Upper lobe of right lung (tissue), 1 donor: ENCODE measurements around the gene SYT13. TPM values are rescaled to one million over a fixed set of nuclear protein-coding genes. Genes with fewer than 3 reads are reported as not detected.

Experiments used
- ATAC-seq: fragments of 200-7000 bp; cut with Tn5 transposase; one replicate; pipeline ENCODE4 v1.9.1; 2020; ENCODE audit warnings: mild to moderate bottlenecking, moderate library complexity
- DNase-seq: peaks from one replicate; pipeline ENCODE4 v3.0.0-alpha.2; 2020
- H3K27ac ChIP-seq: fragments of 200-600 bp; one replicate; pipeline ENCODE4 v1.8.0; 2022
- H3K27me3 ChIP-seq: fragments of 200-600 bp; one replicate; pipeline ENCODE4 v1.8.0; 2022; ENCODE audit warnings: mild to moderate bottlenecking
- H3K36me3 ChIP-seq: fragments of 200-600 bp; one replicate; pipeline ENCODE4 v1.8.0; 2022
- H3K4me1 ChIP-seq: fragments of 200-600 bp; one replicate; pipeline ENCODE4 v1.8.0; 2022
- H3K4me3 ChIP-seq: fragments of 200-600 bp; one replicate; pipeline ENCODE4 v1.8.0; 2022; ENCODE audit warnings: mild to moderate bottlenecking
- H3K9me3 ChIP-seq: fragments of 200-600 bp; one replicate; pipeline ENCODE4 v1.8.0; 2022
- intact Hi-C: fragments of 100-400 bp; cut with DNase I; formaldehyde crosslinking; loops from one replicate; pipeline ENCODE4 v1.11.0; 2022
- total RNA-seq: library from RNA; stranded (reverse); fragmentation: NEBNext Ultra II Directional; extraction: Animal tissue kit (Norgen Biotek cat#: 25700); gene quantifications from one replicate; pipeline ENCODE4 v1.2.1, GENCODE V29; 2021
- TF ChIP-seq, protein P1 (sequence below): fragments of 200-600 bp; IDR thresholded peaks from one replicate; pipeline ENCODE4 v1.8.0; 2022; ENCODE audit warnings: antibody characterized with exemption
- donor health status: DM: no; HTN: yes; CAD: no; lungs with severe emphysema.

Gene SYT13
- total RNA-seq, 1 donor from 2014 or later, result not detected

GRCh38 chr11:45224766-45225165 lies 61.4 kb downstream of the SYT13 start:
- Histone ChIP-seq H3K27ac (no peak overlapping the region), H3K36me3 (peaks cover 51% of the 10 kb centered on the region)

GRCh38 chr11:45223496-45223895 lies 62.6 kb downstream of the SYT13 start:
- Histone ChIP-seq H3K4me1 (no peaks in the 10 kb centered on the region), H3K36me3 (peaks cover 55% of the 10 kb centered on the region), H3K4me3 (no peak overlapping the region), H3K27me3 (no peaks in the 10 kb centered on the region), H3K27ac (no peak overlapping the region), H3K9me3 (no peaks in the 10 kb centered on the region)
- no peak for ATAC-seq
- DNase-seq, result no peak
- intact Hi-C loops, result no loop called here
- TF ChIP-seq, protein P1, sequence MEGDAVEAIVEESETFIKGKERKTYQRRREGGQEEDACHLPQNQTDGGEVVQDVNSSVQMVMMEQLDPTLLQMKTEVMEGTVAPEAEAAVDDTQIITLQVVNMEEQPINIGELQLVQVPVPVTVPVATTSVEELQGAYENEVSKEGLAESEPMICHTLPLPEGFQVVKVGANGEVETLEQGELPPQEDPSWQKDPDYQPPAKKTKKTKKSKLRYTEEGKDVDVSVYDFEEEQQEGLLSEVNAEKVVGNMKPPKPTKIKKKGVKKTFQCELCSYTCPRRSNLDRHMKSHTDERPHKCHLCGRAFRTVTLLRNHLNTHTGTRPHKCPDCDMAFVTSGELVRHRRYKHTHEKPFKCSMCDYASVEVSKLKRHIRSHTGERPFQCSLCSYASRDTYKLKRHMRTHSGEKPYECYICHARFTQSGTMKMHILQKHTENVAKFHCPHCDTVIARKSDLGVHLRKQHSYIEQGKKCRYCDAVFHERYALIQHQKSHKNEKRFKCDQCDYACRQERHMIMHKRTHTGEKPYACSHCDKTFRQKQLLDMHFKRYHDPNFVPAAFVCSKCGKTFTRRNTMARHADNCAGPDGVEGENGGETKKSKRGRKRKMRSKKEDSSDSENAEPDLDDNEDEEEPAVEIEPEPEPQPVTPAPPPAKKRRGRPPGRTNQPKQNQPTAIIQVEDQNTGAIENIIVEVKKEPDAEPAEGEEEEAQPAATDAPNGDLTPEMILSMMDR, result no peak

More at GRCh38 chr11:45224766-45225165, 61.4 kb downstream of the SYT13 start:
- H3K4me1 ChIP-seq, result no peaks in the 10 kb centered on the region
- intact Hi-C loops, result no loop called here
- ATAC-seq (no peak), DNase-seq (no peak)
- H3K9me3 ChIP-seq, result no peaks in the 10 kb centered on the region
- TF ChIP-seq, protein P1, result no peak
- no peaks in the 10 kb centered on the region for H3K27me3 ChIP-seq
- H3K4me3 ChIP-seq, result no peak overlapping the region

DNA sequence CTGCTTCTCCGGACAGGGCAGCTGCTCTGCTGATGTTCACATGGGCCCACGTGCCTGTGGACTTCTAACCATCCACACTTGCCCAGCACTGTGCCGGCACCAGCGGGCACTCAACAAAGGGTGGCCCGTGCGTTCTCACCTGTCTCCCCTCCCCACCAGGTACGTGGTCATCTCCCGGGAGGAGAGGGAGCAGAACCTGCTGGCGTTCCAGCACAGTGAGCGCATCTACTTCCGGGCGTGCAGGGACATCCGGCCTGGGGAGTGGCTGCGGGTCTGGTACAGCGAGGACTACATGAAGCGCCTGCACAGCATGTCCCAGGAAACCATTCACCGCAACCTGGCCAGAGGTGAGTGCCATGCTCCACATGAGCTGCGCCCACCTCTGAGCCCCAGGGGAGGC lies 66.7 kb downstream of the SYT13 start:
- intact Hi-C loops, result no loop called here

DNA sequence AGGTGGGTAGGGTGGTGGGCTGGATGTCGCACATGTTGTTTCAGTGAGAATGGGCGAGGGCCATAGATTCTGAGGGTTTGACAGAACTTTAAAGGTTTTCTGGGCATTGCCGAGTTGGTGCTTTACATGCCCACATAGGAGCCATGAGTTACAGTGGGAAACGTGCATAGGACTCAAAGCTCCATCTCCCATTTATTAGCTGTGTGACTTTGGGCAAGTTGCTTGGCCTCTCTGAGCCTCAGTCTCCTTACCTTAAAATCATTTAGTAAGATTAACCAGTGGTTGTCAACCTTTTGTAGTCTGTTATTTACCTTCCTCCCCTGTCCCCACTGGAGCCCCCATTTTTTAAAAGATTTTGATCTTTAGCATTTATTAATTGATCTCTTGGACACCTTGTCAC lies 67.4 kb downstream of the SYT13 start:
- Histone ChIP-seq H3K27ac (no peak overlapping the region), H3K27me3 (no peaks in the 10 kb centered on the region), H3K36me3 (peaks cover 29% of the 10 kb centered on the region), H3K4me3 (no peak overlapping the region), H3K4me1 (no peaks in the 10 kb centered on the region), H3K9me3 (no peaks in the 10 kb centered on the region)
- intact Hi-C loops, result no loop called here
- DNase-seq (no peak), ATAC-seq (no peak)
- TF ChIP-seq, protein P1, result no peak

More for the DNA sequence above, 66.7 kb downstream of the SYT13 start:
- Histone ChIP-seq H3K27ac (no peak overlapping the region), H3K9me3 (no peaks in the 10 kb centered on the region), H3K27me3 (no peaks in the 10 kb centered on the region), H3K4me3 (no peak overlapping the region), H3K36me3 (peaks cover 29% of the 10 kb centered on the region), H3K4me1 (no peaks in the 10 kb centered on the region)
- no peak for DNase-seq
- TF ChIP-seq, protein P1, result no peak
- no peak for ATAC-seq

- Histone ChIP-seq H3K4me3 (no peak overlapping the region), H3K36me3 (peaks cover 29% of the 10 kb centered on the region), H3K27me3 (no peaks in the 10 kb centered on the region), H3K4me1 (no peaks in the 10 kb centered on the region), H3K9me3 (no peaks in the 10 kb centered on the region), H3K27ac (no peak overlapping the region)
- intact Hi-C loops, result no loop called here
- TF ChIP-seq, protein P1, result no peak
- no peak for DNase-seq
- ATAC-seq, result no peak
These were observed 68.2 kb downstream of the SYT13 start for GRCh38 chr11:45217991-45218390.

DNA sequence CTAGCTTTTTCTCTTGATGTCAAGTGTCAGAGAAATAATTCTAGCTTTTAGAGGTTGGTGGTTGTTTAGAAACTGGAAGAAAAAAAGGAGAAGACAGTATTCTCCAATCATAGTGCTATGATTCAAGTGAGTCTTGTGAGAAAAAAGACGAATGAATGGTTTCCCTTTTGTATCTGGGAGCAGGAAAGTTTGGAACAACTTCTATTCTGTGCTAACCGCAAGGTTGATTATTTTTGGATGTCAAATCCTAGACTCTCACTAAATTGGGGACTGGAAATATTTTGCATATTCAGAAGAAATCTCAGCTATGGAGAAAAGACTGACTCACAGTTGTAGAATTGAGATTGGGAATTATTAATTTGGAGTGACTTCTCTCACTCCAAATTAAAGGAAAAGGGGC lies 69.2 kb downstream of the SYT13 start:
- H3K9me3 ChIP-seq, result no peaks in the 10 kb centered on the region
- H3K4me1 ChIP-seq, result no peaks in the 10 kb centered on the region
- TF ChIP-seq, protein P1, result no peak
- no peaks in the 10 kb centered on the region for H3K27me3 ChIP-seq
- peaks cover 27% of the 10 kb centered on the region for H3K36me3 ChIP-seq
- H3K27ac ChIP-seq, result no peak overlapping the region
- intact Hi-C loops, result no loop called here
- H3K4me3 ChIP-seq, result no peak overlapping the region
- no peak for DNase-seq
- no peak for ATAC-seq
